PFSK-1 (cell line): ENCODE data around the gene GINS2.

Source experiments
- FOXP2 ChIP-seq: optimal IDR thresholded peaks from 2 replicates; pipeline ENCODE3; 2011; ENCODE audit warnings: borderline replicate concordance, control low read depth, inconsistent platforms; ENCODE audit not compliant: insufficient read depth; ENCODE audit errors: extremely low read length, extremely low read depth
- POLR2AphosphoS5 ChIP-seq: IDR thresholded peaks from 2 replicates; pipeline ENCODE4 v1.6.1; 2012; ENCODE audit warnings: low read depth, mild to moderate bottlenecking, control low read depth, low read length, moderate library complexity
- REST ChIP-seq, 2 experiments: IDR thresholded peaks; 2 replicates each; pipeline versions ENCODE4 v1.6.1 to v1.8.0; 2011 to 2012; ENCODE audit warnings: low read depth in 2 of 2, low read length in 2 of 2, control low read depth in 1 of 2, inconsistent platforms in 1 of 2, mild to moderate bottlenecking in 1 of 2, moderate library complexity in 1 of 2; ENCODE audit not compliant: insufficient read depth in 1 of 2
- SIN3A ChIP-seq: IDR thresholded peaks from 2 replicates; pipeline ENCODE4 v1.6.1; 2012; ENCODE audit warnings: mild to moderate bottlenecking, low read length, moderate library complexity, borderline replicate concordance; ENCODE audit not compliant: insufficient read depth
- TAF1 ChIP-seq: IDR thresholded peaks from 2 replicates; pipeline ENCODE4 v1.6.1; 2012; ENCODE audit warnings: low read length, control low read depth, borderline replicate concordance; ENCODE audit not compliant: insufficient read depth

The GINS2 gene

GRCh38 chr16:85667261-85667660, 21.5 kb downstream of the GINS2 start:
- TF ChIP-seq TAF1 (no peak), SIN3A (no peak), POLR2AphosphoS5 (no peak), FOXP2 (no peak), REST (IDR thresholded peaks at IDR 0.05; ENCODE audit: insufficient read depth in 1 of 2, low read depth in 2 of 2, low read length in 2 of 2) (no peak)

GRCh38 chr16:85665929-85666328, 22.8 kb downstream of the GINS2 start:
- TF ChIP-seq SIN3A, result no peak
- TF ChIP-seq REST (IDR thresholded peaks at IDR 0.05; ENCODE audit: insufficient read depth in 1 of 2, low read depth in 2 of 2, low read length in 2 of 2), result no peak
- no peak for TF ChIP-seq FOXP2
- TF ChIP-seq POLR2AphosphoS5, result no peak
- no peak for TF ChIP-seq TAF1

- TF ChIP-seq FOXP2 (no peak), SIN3A (no peak), POLR2AphosphoS5 (no peak), TAF1 (no peak), REST (IDR thresholded peaks at IDR 0.05; ENCODE audit: insufficient read depth in 1 of 2, low read depth in 2 of 2, low read length in 2 of 2) (no peak)
These were observed 23.4 kb downstream of the GINS2 start for GRCh38 chr16:85665373-85665740.

GRCh38 chr16:85664580-85665372, 24.0 kb downstream of the GINS2 start:
- TF ChIP-seq POLR2AphosphoS5 (no peak; the same call in 1 of the 2 replicates), TAF1 (no peak), REST (IDR thresholded peaks at IDR 0.05; ENCODE audit: insufficient read depth in 1 of 2, low read depth in 2 of 2, low read length in 2 of 2) (no peak), FOXP2 (no peak), SIN3A (no peak)

GRCh38 chr16:85663891-85664321, 24.8 kb downstream of the GINS2 start:
- TF ChIP-seq POLR2AphosphoS5 (no peak), SIN3A (no peak), REST (IDR thresholded peaks at IDR 0.05; ENCODE audit: insufficient read depth in 1 of 2, low read depth in 2 of 2, low read length in 2 of 2) (no peak), TAF1 (no peak), FOXP2 (no peak)
